GM21786 (cell line): ENCODE data around the gene AAMDC.
"Not testable (repeated sequence)": the region's sequence is repeated elsewhere in the genome, so short reads cannot be mapped to it uniquely, and the experiment has no call there.

Source experiments
- ATAC-seq: cut with Tn5 transposase; IDR thresholded peaks from one replicate; pipeline ENCODE4 v1.9.1; 2021; ENCODE audit not compliant: unreplicated experiment

The AAMDC gene

DNA sequence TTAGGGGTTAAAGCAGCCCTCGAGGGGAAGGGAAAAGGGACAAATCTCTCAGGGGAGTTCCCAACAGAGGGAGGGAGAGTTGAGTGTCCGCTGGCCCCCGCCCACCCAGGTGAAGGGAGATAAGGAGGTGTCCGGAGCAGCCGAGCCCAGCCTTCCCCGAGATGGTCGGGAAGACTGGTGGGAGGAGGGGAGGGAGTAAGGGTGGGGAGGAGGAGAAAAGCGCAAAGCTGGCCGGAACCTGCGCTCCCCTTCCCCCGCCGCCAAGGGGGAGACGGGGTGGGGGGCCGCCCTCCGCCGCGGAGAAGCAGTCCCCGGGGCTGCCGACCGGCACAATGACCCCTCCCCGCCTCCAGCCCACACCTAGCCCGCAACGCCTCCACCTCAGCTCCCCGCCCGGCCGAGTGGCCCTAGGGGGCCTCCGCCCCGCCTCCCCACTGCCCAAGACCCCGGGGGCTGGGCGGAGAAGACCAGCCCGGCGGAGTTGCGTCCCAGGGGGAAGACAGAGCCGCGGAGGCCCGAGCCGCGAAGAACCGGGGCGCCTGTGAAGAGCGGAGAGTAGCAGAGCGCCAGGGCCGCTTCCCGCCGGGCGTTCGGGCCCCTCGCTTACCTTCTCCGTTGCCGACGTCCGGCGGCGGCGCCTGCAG lies 901 bp upstream of the AAMDC start:
- ATAC-seq = peak; percentile 6

DNA sequence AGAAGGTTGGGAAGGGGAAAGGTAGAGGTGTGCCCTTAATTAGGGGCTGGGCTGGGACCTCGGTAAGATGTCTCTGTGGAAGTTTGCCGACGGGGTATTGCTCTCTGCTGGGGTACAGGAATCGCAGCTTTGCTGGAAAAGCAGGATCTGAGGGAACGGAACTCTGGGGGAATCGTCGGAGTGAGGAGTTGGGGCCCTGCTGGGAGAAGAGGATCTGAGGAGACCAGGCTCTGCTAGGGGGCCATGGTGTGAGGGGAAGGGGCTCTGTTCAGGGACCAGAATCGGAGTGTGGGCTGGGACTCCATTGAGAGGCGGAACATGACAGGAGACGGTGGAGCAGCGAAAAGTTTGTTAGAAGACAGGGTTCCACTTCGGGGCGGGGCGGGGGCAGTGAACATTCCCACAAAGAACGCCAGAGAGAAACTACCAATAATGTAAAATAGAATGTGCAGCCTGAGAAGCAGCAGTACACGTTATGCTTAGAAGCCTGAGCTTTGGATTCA lies 456 bp downstream of the AAMDC start:
- ATAC-seq = no peak

DNA sequence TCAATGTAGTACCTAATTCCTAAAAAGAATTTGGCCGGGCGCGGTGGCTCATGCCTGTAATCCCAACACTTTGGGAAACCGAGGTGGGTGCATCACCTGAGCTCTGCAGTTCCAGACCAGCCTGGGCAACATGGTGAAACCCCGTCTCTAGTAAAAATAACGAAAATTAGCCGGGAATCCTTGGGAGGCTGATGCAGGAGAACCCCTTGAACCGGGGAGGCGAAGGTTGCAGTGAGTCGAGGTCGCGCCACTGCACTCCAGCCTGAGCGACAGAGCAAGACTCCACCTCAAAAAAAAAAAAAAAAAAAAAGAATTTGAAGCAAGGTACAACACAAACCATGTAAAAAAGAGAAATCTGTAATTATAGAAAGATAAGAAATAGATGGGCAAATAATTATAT lies 1.2 kb downstream of the AAMDC start:
- ATAC-seq = not testable (repeated sequence)

DNA sequence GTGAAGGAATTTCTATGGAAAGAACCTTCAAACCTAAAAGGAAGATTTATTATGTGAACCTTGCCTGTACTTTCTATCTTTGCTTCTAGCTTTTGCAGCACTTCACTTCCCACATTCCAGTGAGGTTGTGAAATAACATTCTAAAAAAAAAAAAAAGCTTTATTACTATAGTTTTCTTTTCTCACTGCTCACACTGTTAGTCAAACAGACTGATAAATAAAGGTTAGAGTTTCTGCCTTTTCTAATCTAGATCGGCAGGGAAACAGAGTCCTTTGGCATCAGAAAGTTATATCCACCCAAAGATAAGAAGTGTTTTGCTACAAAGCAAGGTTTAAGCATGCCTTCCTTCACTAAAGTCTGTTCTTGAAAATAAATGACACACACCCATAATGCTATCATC lies 2.8 kb downstream of the AAMDC start:
- ATAC-seq = no peak

DNA sequence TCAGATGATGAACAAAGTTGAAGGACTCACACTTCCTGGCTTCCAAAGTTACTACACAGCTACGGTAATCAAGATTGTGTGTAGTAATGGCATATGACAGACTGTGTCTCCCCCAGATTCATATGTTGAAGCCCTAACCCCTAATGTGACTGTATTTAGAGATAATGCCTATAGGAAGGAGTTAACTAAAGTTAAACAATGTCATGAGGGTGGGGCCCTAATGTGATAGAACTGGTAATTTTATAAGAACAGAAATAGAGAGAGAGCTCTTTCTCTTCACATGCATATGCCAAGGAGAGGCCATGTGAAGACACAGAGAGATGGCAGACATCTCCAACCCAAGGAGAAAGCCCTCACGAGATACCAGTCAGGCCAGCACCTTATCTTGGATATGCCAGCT lies 8.0 kb downstream of the AAMDC start:
- no peak for ATAC-seq

DNA sequence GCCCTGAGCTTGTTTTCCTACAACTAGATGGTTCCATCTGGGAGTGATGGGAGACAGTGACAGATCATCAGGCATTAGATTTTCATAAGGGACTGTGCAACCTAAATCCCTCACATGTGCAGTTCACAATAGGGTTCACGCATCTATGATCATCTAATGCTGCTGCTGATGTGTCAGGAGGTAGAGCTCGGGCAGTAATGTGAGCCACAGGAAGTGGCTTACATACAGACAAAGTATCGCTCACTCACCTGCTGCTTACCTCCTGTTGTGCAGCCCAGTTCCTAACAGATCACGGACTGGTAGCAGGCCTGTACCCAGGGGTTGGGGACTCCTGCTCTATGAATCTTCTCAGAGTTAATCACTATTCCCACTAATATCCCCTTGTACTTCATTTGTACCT lies 12.4 kb downstream of the AAMDC start:
- ATAC-seq = no peak

DNA sequence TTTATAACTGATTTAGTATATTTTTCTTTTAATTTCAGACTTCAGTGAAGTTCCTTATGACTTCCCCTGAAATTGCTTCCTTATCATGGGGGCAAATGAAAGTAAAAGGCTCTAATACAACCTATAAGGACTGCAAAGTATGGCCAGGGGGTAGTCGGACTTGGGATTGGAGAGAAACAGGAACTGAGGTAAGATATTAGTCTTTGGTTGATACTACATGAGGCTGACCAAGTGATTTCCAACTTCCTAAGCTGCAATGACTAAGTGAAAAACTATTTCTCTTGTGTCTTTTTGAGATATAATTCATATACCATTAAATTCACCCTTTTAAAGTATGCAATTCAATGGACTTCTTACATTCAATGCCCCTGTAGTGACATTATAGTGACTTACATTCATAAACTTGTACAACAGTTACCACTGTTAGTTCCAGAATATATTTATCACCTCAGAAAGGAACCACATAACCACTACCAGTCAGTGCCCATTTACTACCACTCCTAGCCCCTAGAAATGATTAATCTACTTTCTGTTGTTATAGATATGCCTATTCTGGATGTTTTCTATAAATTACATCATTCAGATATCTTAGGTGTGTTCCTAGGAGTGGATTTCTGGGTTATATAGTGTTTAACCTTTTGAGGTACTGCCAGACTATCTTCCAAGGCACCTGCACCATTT lies 21.6 kb downstream of the AAMDC start:
- ATAC-seq = no peak

DNA sequence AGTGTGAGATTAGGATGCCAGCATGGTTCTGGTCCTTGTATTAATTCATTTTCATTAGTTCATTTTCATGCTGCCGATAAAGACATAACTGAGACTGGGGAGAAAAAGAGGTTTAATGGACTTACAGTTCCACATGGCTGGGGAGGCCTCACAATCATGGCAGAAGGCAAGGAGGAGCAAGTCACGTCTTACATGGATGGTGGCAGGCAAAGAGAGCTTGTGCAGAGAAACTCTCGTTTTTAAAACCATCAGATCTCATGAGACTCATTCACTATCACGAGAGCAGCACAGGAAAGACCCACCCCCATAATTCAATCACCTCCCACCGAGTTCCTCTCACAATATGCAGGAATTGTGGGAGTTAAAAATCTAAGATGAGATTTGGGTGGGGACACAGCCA lies 22.8 kb downstream of the AAMDC start:
- ATAC-seq = not testable (repeated sequence)

DNA sequence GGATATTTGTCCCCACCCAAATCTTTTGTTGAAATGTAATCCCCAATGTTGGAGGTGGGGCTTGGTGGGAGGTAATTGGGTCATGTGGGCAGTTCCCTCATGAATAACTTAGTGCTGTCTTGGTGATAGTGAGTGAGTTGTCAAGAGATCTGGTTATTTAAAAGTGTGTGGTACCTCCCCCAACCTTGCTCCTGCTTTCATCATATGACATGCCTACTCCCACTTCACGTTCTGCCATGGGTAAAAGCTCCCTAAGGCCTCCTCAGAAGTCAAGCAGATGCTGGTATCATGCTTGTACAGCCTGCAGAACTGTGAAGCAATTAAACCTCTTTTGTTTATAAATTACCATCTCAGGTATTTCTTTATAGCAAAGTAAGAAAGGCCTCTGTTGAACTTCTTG lies 30.6 kb downstream of the AAMDC start:
- ATAC-seq = no peak

DNA sequence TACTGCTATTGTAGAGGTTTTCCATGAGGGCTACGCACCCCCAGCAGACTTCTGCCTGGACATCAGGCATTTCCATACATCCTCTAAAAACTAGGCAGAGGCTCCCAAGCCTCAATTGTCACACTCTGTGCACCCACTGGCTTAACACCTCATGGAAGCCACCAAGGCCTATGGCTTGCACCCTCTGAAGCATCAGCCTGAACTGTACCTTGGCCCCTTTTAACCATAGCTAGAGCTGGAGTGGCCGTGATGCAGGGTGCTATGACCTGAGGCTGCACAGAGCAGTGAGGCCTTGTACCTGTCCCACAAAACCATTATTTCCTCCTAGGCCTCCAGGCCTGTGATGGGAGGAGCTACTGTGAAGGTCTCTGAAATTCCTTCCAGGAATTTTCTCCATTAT lies 33.9 kb downstream of the AAMDC start:
- ATAC-seq = no peak

DNA sequence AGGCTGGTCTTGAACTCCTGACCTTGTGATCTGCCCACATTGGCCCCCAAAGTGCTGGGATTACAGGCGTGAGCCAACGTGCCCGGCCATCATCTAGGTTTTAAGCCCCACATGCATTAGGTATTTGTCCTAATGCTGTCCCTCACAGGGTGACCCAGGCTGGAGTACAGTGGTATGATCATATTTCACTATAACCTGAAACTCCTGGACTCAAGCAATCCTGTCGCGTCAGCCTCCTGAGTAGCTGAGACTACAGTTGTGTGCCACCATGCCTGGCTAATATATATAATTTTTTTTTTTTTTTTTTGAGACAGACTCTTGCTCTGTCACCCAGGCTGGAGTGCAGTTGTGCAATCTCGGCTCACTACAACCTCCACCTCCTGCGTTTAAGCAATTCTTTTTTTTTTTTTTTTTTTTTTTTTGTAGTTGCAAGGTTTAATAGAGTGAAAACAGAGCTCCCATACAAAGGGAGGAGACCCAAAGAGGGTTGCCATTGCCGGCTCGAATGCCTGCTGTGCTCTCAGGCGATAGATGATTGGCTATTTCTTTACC lies 37.0 kb downstream of the AAMDC start:
- not testable (repeated sequence) for ATAC-seq

DNA sequence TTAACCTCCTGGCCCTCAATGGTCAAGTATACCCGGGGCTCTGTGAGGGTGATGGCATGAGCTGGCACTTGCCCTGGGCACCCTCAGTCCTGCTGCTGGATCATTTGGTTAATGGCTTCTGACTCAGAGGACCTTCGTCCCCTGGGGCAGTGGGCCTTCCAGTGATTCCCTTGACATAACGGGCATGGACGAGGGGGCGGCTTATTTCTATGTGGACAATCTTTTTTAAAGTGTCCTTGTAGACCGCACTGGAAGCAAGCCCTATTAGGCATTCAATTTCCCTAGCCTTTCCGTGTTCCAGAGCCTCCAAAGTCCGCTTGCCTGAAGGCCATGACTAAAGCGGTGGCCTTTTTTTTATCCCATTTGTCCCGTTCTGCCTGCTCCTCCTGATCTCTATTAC lies 40.5 kb downstream of the AAMDC start:
- ATAC-seq = not testable (repeated sequence)

DNA sequence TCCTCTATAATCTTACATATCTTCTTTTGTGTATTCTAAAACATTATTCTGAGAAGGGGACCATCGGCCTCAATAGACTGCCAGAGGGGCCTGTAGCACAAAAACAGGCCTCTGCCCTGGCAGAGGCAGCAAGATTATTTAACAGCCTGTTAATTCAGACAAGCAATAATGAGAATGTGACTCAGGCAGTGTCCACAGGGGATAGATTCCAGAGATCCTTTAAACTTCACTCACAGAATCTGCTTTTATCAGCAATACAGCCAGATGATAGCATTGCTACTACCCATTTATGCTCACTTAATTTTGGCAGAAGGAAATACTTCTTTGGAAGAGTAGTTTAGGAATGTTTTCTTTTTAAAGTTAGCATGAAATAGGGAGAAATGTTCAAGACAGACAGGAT lies 44.9 kb downstream of the AAMDC start:
- ATAC-seq = no peak

DNA sequence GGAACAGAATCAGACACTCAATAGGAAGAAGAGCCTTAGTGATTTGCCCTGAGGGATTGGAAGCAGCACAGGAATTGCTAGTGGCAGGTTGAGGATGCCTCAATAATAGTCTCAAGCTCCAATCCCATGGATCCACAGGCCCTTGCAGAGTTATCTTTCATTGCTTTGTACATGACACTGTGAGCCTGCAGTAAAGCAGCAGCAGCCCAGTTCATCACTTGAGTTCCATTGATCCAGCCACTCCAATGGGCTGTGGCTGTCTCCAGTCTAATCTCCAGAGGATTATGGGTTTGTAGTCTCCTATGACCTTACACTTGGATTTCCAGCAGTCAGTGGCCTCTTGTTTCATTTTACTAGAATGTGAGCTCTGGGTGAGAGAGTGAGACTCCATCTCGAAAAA lies 45.4 kb downstream of the AAMDC start:
- no peak for ATAC-seq

DNA sequence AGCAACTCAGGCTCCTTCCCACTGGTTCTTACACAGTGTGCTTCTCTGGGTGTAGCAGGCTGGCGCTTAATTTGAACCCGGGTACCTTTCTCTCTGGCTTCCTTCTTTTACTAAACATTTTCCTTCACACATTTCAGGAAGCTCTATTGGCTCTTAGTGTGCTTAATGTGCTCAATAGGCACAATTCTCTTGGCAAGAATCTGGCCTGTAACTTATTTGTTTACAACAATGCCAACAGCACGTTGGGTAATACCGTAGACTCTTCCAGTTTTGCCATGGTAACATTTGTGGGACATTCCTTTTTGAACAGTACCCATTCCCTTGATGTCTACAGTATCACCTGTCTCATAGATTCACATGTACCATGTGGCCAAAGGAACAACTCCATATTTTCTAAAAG lies 47.8 kb downstream of the AAMDC start:
- ATAC-seq = no peak

DNA sequence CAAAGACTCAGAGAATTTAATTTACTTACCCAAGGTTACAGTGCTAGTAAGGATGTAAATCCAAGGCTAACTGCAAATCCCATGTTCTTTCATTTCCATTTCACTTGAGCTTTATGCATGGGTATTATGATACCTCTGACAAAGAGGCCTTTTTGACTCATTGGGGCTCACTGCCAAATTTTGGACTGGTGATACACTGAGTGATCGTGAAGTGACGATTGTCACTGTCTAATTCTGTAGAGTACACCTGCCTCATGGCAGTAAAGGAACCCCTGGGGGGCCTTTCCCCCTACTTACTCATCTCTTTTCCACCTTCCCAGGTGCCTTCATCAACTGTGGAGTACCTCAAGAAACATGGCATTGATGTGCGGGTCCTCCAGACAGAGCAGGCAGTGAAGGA lies 50.9 kb downstream of the AAMDC start:
- ATAC-seq = no peak

DNA sequence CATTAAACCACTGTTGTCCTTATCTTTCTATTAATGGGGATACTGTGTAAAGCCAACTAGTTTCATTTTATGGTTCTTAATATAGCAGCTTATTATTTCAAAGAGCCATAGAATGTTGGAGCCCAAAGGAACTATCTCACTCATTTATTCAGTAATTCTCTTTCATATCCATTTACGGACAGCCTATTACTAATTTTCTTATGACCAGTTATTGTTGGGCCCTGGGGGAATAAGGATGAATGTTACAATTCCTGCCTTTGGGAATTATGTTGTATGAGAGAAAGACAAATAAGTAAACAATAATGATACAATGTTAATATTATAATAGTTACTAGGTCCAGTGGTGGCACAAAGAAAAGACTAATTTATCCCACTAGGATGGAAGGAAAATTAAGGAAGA lies 52.4 kb downstream of the AAMDC start:
- ATAC-seq = no peak

DNA sequence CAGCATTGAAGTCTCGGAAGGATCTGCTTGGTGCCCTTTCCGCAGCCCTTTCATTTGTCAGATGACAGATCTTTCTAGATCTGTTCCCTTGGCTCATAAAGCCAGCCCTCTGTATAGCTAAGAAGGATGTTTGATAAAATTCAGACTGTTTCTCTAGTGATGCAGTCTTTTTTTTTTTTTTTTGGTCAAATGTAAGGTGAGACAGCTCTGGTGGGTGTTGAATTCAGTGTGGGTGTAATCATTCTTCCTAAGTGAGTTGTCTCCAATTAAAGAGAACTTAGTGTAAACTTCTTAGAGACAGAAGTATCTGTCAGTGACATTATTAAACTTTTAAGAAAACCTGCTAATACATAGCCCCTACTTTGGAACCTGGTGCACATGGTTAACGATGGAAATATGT lies 53.3 kb downstream of the AAMDC start:
- no peak for ATAC-seq

DNA sequence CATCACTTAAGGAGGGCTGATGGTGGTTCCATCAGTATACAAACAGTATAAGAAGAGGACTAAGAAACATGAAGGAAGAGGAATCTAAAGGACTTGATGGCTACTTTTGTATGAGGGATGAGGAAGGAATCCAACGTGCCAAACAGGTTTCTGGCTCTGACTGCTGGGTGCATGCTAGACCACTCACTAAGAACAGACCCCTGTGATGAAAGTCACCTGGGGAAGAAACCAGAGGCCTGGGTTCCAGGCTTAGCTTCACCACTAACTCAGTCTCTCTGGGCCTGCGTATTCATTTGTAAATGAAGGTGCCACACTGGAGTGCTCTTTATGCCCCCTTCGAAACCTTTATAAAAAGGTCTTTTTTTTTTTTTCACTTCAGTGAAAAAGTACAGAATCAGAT lies 55.1 kb downstream of the AAMDC start:
- no peak for ATAC-seq

DNA sequence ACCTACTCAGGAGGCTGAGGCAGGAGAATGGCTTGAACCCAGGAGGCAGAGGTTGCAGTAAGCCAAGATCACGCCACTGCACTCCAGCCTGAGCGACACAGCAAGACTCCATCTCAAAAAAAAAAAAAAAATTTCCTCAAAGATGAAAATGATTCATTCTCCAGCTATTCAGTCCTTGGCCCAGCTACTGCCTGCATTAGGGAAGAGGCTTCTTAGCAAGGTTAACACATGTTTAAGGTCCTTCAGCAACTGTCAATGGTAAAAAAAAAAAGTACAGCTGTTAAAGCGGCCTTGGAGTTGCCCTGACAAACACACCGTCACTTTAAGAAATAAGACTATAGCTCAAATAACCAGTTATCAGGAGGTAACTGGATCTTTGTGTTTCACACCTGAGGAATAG lies 57.3 kb downstream of the AAMDC start:
- not testable (repeated sequence) for ATAC-seq

DNA sequence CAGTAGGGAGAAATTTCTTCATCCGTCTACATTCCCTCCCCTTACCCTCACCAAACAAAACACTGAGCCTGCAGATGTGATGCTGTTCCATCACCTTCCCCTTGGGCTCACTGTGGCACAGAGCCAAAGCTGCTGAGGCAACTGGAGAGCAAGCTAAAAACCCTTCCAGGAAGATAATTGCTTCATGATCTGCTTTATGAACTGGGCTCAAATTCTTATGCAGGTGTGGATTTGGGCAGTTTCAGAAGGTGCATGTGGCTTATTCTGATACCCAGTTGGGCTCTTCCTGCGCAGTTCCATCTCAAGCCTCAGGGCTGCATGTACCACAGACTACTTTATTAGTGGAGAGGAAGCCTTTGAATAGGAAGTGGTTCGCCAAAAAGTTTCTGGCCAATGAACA lies 58.3 kb downstream of the AAMDC start:
- ATAC-seq = peak; percentile 65

DNA sequence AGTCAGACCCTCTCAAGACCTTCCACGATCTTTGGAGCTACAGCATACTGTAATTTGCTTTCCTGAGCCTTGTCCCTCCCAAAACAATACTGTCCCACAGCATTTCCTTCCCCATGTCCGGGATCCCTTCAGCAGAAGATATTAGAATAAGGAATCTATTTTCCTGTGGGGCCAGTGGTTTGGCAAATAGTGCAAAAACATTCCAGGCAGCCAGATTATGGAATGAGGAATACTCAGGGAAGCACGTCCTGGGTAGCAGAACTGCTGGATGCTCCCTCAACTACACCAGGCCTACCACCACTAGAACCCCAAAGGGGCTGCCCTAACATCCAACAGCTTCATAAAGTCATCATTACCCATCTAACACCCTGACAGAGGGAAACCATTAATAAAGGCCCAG lies 61.5 kb downstream of the AAMDC start:
- no peak for ATAC-seq

DNA sequence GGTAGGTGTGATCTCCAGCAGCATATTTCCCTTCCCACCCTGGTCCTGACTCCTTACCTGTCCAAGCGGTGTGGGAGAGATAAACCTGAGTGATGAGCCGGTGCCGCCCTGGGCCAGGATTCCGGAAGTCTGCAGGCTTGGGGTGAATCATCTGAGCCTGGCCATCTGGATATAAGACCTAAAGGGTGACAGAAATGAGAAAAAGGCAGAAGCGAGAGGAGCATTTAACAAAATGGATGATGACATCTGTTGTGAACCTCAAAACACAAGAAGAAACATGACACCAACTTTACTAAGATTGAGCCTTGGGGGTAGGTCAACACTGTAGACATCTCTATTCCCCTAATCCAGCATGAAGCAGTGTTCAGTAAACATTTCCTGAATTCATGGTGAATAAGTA lies 62.8 kb downstream of the AAMDC start:
- no peak for ATAC-seq
